ENCODE measurements around the gene GSG1L.

- no peak for TF ChIP-seq POLR2A (IDR thresholded peaks at IDR 0.05)
- TF ChIP-seq CTCF (IDR thresholded peaks at IDR 0.05), result no peak
- TF ChIP-seq POLR2AphosphoS5 (IDR thresholded peaks at IDR 0.05), result no peak
Observed at GRCh38 chr16:27840311-27841060, 223.0 kb downstream of the GSG1L start.
